ENCODE measurements around the gene SARM1.

SARM1 gene

GRCh38 chr17:28379814-28380801 is 8.6 kb downstream of the SARM1 start:
- DNase-seq (ENCODE audit: low read depth): no peak
- no peak overlapping the region for H3K4me3 ChIP-seq (ENCODE audit: low read length)
- TF ChIP-seq CTCF (conservative IDR thresholded peaks at IDR 0.05; ENCODE audit: low read depth, low read length): no peak

GRCh38 chr17:28381141-28381825 is 9.8 kb downstream of the SARM1 start:
- DNase-seq (ENCODE audit: low read depth): no peak
- no peak overlapping the region for H3K4me3 ChIP-seq (ENCODE audit: low read length)
- peak; percentile 49 for TF ChIP-seq CTCF (conservative IDR thresholded peaks at IDR 0.05; ENCODE audit: low read depth, low read length)

DNA sequence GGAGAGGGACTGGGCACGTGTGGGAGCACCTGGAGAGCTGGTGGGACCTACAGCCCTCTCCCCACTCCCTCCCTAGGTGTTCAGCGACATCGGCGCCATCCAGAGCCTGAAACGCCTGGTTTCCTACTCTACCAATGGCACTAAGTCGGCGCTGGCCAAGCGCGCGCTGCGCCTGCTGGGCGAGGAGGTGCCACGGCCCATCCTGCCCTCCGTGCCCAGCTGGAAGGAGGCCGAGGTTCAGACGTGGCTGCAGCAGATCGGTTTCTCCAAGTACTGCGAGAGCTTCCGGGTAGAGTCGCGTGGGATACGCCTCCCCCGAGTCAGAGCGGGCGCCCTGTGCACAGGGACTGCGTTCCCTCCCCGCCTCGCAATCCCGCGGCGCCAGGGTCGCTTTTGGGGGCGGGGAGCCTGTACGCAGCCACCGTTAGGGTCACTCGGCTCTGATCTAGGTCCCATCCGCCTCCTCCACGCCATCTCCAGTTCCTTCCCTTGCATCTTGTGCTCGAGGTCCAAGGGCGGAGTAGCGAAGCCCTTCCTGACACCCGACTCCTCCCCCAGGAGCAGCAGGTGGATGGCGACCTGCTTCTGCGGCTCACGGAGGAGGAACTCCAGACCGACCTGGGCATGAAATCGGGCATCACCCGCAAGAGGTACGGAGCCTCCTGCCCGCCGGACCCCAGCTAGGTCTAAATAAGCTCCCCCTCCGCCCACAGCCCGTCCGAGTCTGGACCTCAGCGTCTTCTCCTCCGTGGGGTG is 13.0 kb downstream of the SARM1 start:
- peak overlapping the region; percentile 28 for H3K4me3 ChIP-seq (ENCODE audit: low read length)
- DNase-seq (ENCODE audit: low read depth): no peak
- TF ChIP-seq CTCF (conservative IDR thresholded peaks at IDR 0.05; ENCODE audit: low read depth, low read length): no peak

DNA sequence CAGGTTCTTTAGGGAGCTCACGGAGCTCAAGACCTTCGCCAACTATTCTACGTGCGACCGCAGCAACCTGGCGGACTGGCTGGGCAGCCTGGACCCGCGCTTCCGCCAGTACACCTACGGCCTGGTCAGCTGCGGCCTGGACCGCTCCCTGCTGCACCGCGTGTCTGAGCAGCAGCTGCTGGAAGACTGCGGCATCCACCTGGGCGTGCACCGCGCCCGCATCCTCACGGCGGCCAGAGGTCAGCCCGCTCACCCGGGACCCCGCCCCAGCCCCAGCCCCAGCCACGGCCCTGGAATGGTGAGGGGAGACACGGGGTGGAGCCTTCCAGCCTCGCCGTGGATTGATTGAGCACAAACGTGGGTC is 13.5 kb downstream of the SARM1 start:
- no peak for TF ChIP-seq CTCF (conservative IDR thresholded peaks at IDR 0.05; ENCODE audit: low read depth, low read length)
- DNase-seq (ENCODE audit: low read depth): no peak
- no peak overlapping the region for H3K4me3 ChIP-seq (ENCODE audit: low read length)

GRCh38 chr17:28385406-28385805 is 13.9 kb downstream of the SARM1 start:
- H3K4me3 ChIP-seq (ENCODE audit: low read length): no peak overlapping the region
- no peak for TF ChIP-seq CTCF (conservative IDR thresholded peaks at IDR 0.05; ENCODE audit: low read depth, low read length)
- DNase-seq (ENCODE audit: low read depth): no peak

GRCh38 chr17:28386391-28386790 is 14.9 kb downstream of the SARM1 start:
- no peak for TF ChIP-seq CTCF (conservative IDR thresholded peaks at IDR 0.05; ENCODE audit: low read depth, low read length)
- H3K4me3 ChIP-seq (ENCODE audit: low read length): no peak overlapping the region
- DNase-seq (ENCODE audit: low read depth): no peak

Data from retinal pigment epithelial cell (primary cell).